HG02678 (cell line): ENCODE measurements around the gene BPIFB6.

Experiments
- ATAC-seq: cut with Tn5 transposase; IDR thresholded peaks from one replicate; pipeline ENCODE4 v1.9.1; 2021; ENCODE audit warnings: mild to moderate bottlenecking, moderate library complexity; ENCODE audit not compliant: unreplicated experiment

The BPIFB6 gene, protein sequence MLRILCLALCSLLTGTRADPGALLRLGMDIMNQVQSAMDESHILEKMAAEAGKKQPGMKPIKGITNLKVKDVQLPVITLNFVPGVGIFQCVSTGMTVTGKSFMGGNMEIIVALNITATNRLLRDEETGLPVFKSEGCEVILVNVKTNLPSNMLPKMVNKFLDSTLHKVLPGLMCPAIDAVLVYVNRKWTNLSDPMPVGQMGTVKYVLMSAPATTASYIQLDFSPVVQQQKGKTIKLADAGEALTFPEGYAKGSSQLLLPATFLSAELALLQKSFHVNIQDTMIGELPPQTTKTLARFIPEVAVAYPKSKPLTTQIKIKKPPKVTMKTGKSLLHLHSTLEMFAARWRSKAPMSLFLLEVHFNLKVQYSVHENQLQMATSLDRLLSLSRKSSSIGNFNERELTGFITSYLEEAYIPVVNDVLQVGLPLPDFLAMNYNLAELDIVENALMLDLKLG

DNA sequence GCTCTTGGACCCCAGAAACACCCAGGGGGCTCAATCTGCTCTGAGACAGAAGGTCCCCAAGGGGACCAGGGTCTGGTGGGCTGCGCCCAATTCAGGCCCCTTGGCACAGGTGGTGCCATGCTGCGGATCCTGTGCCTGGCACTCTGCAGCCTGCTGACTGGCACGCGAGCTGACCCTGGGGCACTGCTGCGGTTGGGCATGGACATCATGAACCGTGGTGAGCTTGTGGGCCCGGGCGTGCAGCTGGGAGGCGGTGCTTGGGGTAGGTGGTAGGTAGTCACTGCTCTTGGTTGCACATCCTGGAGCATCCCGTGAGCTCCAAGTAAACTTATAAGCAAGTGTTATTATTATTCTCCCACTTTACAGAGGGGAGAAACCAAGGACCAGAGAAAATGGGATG, at the start of gene BPIFB6:
Gene BPIFB6 (plus strand): TSS at position 118 of the 400 bp plus-strand sequence. CDS start 0 bp downstream, at position 118.
- no peak for ATAC-seq

DNA sequence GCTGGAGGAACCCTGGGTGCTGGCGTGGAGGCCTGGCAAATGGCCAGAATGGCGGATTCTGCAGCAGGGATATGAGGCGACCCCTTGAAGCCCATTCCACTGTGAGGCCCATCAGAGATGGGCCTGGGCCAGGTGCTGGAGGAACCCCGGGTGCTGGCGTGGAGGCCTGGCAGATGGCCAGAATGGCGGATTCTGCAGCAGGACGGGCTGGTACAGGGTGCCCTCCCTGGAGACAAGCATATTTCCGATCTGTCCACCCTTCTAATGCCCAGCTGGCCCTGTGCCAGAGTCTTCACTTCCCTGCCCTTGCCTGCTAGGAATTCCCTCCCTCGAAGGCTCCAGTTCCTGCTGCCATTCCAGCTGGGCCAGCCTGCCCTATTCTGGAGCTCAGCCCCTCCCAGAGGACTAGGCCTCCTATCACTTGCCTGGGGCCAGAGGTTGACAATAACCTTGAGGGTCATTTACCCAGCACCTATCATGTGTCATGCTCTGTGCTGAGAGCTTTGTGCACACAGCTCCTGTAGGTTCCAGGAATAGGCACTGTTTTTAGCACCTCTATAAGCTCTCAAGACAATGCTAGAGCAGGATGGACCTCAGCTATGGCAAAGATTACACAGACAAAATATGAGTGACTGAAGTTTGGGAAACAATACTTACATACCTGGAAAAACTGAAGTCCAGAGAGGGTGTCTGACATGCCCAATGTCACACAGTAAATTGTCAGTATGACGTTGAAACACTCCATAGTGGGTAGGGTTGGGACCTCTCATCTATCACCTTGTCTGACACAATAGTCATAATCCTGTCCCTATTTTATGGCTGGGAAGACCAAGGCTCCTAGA, 48.6 kb upstream of the BPIFB6 start:
- ATAC-seq = no peak

DNA sequence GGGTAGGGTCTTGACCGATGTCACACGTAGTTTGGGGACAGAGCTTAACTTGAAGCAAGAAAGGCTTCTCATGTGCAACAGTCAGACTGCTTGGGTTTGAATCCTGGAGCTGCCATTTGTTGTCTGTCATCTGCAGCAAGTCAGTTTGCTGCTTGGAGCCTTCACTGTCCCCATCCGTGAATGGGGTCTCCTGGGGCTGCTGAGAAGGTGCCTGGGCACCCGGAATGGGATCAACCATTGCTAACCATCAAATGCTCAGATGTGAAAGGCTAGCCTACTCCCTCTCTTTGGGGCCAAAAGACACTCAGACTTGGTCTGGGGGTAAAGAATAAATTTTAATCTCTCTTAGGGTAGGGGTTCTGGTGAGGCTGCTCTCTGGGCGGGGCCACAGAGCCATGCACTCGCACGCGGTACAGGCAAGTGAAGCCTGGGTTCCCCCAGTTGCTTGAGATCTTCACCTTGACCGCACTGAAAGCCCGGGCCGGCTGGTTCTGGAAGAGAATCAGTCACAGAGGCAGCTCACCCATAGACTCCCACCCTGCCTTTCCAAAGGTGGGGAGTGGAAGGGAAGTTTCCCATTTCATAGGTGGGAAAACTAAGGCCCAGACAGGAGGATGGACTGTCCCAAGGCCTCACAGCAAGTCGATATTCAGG, 47.9 kb upstream of the BPIFB6 start:
- ATAC-seq = no peak

DNA sequence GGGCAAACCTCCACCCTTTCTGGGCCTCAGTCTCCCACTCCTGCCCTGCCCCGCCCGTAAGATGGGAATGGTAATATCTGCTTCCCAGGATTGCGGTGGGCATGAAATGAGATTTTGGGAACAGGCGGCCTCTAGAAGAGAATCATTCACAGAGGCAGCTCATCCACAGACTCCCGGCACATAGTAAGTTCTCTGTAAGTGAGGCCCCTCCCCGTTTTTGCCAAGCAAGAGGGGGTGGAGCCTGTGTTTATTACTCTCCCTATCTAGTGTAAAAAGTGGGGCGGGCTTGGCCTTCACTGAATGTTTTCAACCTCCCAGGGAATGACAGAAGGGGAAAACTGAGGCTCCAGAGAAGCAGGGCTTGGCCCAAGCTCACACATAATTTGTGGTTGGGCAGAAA, 47.3 kb upstream of the BPIFB6 start:
- ATAC-seq = no peak

DNA sequence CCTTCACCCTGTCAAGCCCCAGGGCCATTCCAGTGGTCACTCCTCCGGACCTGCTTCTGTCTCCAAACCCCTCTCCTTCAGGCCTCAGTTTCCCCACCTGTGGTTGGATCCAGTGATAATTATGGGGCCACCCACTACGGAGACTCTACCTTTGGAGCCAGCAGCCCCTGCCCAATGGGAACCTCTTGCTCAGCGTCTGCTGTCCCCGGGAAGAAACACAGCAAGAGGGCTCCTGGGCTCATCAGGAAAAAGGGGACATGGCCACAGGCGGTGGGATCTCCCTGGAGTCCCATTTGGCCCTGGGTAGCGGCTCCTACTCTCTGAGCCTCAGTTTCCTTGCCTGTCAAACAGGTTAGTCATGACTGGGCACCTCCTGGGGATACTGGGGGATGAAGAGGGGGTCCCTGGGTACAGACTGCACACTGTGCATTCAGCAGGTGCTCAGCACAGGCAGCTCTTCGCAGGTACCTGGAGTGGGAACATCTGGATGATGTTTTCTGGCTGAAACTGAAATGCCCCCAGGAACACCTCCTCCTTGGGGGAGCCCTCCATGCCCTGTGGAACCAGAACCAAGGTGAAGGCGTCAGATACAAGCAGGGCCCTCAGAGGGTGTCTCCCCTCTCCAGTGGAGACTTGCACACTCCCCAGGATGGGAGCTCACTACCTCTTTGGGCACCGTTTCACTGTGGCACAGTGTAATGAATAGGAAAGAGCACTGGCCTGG, 46.7 kb upstream of the BPIFB6 start:
- no peak for ATAC-seq

DNA sequence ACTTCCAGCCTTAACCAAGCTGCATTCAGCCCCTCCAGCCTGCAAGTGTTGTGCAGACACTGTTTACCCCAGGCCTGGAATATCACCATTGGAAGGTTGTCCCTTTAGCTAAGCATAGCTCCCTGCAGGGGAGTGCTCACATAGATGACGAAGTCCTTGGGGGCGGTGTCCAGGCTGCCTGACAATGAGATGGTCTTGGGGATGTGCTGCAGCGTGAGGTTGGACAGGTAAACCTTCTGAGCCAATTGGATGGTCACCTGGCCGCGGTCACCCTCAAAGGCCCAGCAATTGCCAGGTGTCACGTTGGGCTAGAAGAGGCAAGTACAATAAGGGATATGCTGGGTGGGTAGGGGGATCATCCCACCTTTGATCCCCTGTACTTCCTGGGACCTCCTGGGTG, 45.9 kb upstream of the BPIFB6 start:
- ATAC-seq = no peak

DNA sequence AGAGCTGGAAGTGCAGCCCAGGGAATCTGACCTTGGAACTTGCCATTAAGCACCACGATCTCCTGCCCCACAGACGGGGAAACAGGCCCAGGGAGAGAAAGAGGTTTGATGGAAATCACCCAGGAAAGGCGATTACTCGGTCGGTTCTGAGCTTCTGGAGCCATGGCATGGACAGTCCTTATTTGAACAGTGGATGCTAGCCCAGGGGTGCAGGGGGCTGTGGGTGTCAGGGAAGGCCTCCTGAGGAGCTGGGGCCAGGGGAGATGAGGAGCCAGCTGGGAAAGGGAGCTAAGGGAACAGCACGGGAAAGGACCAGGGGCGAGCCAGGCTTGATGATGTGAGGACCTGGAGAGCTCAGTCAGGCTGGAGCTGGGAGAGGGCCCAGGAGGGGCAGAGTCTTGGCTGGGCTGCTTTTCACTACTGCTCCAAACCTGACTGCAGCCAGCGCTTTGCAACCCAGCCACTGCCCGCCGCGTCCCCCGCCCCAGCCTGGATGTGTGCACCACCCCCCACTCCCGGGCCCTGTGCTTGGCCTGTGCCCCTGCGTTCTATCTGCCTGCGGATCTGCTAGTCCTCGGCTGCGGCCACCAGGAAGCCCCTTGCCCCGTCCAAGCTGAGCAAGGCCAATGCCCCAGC, 45.0 kb upstream of the BPIFB6 start:
- ATAC-seq = no peak

DNA sequence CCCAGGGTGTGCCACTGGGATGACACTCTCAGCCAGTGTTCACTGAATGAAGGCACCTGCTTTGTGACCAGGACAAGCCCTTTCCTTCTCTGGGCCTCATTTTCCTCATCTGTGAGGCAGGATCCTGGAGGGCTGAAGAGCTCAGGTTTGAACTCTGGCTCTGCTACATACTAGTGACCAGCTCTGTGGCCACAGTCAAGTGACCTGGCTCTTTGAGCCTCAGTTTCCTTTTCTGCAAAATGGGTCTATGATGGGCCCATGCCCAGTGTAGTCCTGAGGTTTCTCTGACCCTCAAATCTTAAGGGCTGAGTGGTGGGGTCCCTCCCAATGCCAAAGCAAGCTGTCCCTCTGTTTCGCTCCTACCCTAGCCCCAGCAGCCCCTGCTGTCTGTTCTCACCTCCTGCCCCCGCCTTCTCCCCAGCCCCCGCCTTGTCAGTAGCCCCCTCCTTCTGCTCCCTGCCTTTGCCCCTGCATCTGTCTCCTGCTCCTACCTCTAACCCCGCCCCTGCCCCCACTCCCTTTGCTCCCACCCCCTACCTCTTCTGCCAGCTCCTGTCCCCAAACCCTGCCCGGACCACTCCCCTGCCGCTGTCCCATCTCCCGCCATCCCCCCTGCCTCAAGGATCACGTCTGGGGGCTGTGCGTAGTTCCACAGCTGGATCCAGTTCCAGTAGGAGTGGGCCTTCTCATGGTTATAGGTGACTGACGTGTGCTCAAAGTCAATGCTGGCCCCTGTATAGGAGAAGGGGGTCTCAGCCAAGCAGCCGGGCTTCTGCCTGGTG, 44.2 kb upstream of the BPIFB6 start:
- no peak for ATAC-seq

DNA sequence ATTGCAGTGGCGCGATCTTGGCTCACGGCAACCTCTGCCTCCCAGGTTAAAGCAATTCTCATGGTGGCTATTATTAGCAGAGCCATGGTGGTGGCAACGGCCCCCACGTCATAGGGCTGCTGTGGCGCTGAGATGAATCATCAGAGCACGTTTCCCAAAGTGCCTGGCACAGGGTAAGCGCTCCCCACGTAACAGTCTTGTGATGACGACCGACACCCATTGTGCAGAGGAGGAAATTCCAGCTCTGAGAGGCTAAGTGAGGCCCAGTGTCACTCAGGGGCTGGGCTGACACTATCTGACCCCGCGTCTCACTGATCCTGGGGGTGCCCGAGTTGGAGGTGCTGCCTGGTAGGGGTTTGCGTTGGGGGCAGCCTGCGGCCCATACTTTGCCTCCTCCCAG, 43.4 kb upstream of the BPIFB6 start:
- ATAC-seq = no peak

DNA sequence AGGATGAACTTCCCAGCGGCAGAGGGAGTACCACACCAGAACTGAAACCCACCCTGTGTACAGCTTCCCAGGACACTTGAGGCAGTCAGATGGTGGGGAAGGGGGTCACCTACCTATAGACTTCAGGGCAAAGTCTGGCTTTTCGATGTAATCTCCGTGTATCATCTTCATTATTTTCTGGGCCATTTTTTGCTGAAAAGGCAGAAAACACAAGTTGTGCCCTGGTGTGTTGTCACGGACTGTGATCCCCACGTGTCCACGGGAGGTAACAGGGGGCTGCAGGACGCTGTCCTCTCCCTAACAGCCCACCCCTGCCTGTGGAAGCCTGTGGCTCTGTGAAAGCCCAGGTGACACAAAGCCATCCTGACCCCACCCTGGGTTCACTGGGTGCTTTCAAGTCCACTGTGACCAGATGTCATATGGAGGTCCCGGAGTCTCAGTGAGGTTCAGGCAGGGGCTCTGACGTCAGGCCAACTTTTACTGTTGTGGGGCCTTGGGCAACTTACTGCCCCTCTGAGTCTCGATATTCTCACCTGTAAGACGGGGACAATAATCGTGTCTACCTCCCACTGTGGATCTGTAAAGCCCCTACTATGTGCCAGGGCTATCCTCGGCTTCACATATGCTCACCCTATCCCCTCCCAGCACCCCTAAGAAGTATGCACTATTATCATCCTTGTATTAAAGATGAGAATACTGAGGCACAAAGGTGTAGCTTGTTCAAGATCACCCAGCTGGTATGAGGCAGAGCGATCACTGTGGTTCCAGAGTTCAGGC, 41.8 kb upstream of the BPIFB6 start:
- no peak for ATAC-seq

DNA sequence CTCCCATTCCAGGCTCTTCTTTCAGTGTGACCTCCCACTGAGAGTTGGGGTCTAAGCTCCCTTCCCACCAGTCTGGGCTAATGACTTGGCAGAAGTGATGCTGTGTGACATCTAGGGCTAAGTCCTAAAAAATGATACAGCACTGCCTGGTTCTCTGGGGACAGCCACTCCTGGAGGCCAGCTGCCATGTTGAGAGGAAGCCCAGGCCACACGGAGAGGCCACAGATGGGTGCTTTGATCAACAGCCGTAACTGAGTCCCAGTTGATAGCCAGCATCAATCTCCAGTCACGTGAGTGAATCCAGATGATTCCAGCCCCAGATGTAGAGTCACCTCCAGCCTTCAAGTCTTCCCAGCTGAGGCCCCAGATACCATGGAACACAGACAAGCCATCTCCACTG, 41.0 kb upstream of the BPIFB6 start:
- no peak for ATAC-seq

DNA sequence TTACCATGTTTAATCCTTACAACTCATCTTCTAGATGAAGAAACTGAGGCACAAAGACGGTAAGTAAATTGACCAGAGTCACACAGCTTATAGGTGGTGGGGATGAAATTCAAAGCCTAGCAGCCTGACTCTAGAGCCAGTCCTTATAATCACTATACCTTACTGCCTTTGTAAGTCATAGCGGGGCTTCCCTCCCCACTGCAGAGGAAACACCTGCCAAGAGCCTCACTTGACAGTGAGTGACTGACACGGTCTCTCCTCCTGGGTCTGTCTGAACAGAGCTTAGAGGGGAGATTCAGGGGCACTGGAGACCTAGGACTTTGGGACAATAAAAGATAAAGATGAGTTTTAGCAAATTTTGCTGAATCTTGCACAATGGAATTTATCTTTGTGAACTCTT, 40.1 kb upstream of the BPIFB6 start:
- ATAC-seq = no peak

DNA sequence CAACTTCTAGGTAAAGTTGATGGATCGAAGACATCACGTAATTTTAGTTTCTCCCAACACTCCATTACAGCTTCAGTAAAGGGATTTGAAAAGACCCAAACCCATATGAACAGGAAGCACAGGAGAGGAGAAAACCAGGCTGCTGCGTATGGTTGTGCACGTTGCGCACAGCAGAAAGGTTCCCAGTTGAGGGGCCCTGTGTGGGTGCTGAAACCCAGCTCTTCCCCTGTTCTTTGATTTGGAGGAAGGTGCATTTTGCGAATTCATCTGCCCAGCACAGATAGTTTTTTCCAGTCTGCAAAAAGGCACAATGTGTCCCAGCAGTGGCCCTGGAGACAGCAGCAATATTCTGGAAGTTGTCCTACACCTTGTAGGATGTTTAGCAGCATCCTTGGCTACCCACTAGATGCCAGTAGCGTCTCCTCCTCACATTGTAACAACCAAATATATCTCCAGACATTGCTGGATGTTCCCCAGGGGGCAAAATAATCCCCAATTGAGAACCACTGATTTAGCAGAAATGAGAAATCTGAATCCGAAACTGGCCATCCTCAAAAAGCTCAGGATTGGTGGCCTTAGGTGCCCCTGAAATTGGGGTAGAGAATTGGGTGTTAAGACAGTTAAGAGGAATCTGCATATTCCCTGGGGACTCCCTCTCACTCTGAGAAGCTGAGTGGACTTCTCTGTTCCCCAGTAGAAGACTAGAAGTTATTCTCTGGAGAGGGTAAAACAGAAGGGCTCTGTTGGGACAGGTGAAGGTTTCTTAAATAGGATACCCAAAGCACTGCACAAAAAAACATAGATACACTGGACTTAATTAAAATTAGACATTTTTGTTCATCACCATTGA, 39.4 kb upstream of the BPIFB6 start:
- ATAC-seq = no peak

DNA sequence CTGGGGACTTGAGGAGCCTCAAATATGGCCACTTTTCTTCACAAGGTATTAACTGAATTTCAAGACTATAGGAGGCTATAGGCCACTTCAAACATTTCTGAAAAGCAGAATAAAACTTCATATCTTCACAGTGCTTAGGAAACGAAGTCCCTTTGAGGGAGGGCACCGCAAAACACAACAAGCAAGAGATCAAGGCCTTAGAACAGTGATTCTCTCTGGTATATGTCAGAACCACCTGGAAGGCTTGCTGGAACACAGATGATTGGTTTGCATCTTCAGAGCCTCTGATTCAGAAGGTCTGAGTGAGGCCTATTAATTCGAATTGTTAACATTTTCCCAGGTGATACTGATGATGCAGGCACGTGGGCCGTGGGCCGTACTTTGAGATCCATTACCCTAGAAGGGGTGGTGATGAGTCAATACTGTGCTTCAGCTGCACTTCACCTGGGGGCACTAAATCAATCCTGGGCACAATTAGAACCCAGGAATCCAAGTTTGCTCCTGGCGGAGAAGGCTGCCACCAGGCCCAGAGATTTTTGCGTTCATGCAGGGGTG, 37.9 kb upstream of the BPIFB6 start:
- no peak for ATAC-seq

DNA sequence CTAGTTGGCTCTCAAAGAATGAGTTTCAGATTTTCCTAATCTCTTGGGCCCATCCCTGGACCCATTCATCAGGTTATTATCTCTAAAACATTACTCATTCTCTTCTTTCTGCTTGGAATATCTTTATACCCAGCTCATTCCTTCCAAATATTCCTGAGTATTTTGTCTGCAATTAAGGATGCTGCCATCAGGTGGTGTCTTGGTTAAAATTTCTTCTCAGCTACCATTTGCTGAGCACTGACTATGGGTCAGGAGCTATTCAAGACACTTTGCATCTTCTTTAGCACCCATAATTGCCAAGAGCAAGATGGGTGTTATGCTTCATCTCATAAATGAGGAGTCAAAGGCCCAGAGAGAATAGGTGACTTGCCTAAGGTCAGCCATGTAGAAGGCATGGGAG, 35.6 kb upstream of the BPIFB6 start:
- no peak for ATAC-seq

DNA sequence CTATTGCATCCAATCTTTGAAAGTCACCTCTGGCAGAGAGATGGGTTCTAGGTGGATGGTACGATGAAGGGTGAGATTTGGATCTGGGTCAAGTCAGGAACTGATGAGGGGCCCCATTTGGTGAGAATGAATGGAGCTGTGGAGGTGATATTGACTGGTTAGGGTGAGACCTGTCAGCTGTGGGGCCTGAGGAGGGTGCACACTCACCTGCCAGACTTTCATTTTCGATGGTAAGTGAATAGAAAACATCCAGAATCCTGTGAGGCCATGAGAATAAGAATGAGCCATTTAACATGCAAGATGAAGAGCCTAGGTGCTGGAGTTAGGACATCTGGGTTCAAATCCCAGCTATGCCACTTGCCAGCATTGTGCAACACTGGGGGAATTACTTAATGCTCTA, 34.0 kb upstream of the BPIFB6 start:
- ATAC-seq = no peak

DNA sequence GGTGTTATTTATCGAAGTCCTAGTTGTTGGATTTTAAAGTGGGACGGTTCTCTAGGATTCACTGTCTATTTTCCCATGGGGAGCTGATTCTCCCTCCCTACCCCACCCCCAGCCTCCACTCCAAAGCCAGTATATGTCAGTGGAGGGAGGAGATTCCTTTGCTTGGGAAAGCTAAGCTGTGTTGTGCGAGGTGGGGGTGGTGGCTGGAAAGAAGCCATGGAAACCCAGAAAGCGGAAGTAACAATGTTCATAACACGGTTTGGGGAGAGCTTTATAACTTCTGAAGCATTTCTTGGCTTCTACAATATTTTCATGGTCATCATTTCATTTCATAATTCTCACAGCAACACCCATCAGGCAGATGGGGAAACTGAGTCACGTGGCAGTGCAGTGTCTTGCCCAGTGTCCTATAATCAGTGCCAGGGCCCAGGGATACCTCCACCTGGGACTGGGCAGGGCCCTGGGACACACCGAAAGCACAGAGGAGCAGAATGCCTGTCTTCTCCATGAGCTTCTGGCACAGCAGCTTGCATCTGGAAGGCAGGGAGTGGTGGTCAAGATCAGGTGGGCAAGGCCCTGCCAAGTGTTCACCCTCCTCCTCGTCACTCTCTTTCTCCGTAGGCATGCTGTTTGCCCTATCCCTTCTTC, 31.7 kb upstream of the BPIFB6 start:
- ATAC-seq = no peak
